Embryonic facial prominence (tissue), 1 donor: Measurements from ENCODE around the gene C16orf74.

Experiments
- DNase-seq: peaks from one replicate; pipeline ENCODE4 v3.0.0-alpha.2; 2016; ENCODE audit errors: extremely low spot score

Gene C16orf74

DNA sequence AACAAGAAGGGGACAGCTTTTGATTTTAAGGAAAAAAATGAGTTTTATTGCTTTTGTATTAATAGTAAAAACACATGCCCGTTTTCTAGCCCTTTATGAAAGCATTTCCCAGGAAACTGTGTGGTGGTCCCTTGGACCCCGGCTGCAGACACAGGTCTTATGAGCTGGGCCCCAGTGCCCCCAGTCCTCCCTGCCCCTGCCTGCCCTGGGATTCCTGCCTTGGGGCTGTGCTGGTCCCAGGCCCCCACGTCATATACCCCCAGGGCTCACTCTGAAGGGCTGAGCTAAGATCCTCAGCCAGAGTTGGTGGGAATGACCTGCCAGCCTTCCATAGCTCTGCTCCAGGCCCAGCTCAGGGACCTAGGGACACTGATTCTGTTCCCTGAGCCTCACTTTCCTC, 92.9 kb downstream of the C16orf74 start:
- no peak for DNase-seq
